Measurements from ENCODE around the gene PKMYT1. TPM values are rescaled to one million over a fixed set of nuclear protein-coding genes. Genes with fewer than 3 reads are reported as not detected.

The PKMYT1 gene
- total and polyA plus RNA-seq, 7 donors: 0.27 to 3.7 (median 0.84) TPM

- DNase-seq: peak; percentile 90 to 96
- 9 to 10% (median 9%) methylated on average over 21 to 25 of the region's 25 CpGs for WGBS, 3 donors
- TF ChIP-seq CTCF (IDR thresholded peaks at IDR 0.05): peak; percentile 33
- Histone ChIP-seq H3K4me3 (peak overlapping the region; percentile 94), H3K27me3 (ENCODE audit: insufficient read depth in 3 of 3, low read length in 2 of 3) (peaks cover 0 to 18% (median 1%) of the 10 kb centered on the region in 3 donors), H3K36me3 (ENCODE audit: insufficient read depth in 1 of 2, low read depth in 1 of 2) (peaks cover 0 to 15% of the 10 kb centered on the region in 2 donors), H3K27ac (peak overlapping the region; percentile 100), H3K4me1 (peaks cover 31% of the 10 kb centered on the region), H3K9me3 (no peaks in the 10 kb centered on the region)
- ATAC-seq: peak; percentile 55 to 65 (median 60)
- intact Hi-C loops (cut with DNase I): no loop called here
Observed at GRCh38 chr16:3021449-3022207, 41.4 kb upstream of the PKMYT1 start.

- Histone ChIP-seq H3K4me3 (peak overlapping the region; percentile 94), H3K27me3 (ENCODE audit: insufficient read depth in 3 of 3, low read length in 2 of 3) (peaks cover 0 to 18% (median 1%) of the 10 kb centered on the region in 3 donors), H3K4me1 (peaks cover 31% of the 10 kb centered on the region), H3K27ac (peak overlapping the region; percentile 100), H3K9me3 (no peaks in the 10 kb centered on the region), H3K36me3 (ENCODE audit: insufficient read depth in 1 of 2, low read depth in 1 of 2) (peaks cover 0 to 7% of the 10 kb centered on the region in 2 donors)
- peak; percentile 61 to 66 (median 64) for ATAC-seq
- intact Hi-C loops (cut with DNase I): no loop called here
- 1% methylated on average over 44 to 57 of the region's 57 CpGs for whole genome bisulfite sequencing, 3 donors
- DNase-seq: peak; percentile 91 to 96
- no peak for TF ChIP-seq CTCF (IDR thresholded peaks at IDR 0.05)
Observed at GRCh38 chr16:3020604-3021448, 40.6 kb upstream of the PKMYT1 start.

- DNase-seq (peak; percentile 85 to 88), ATAC-seq (peak; percentile 20 to 32 (median 30))
- H3K4me1 ChIP-seq: peaks cover 29% of the 10 kb centered on the region
- intact Hi-C loops (cut with DNase I): no loop called here
- peaks cover 0 to 20% (median 2%) of the 10 kb centered on the region in 3 donors for H3K27me3 ChIP-seq (ENCODE audit: insufficient read depth in 3 of 3, low read length in 2 of 3)
- H3K4me3 ChIP-seq: peak within 1 kb of the TSS; percentile 94
- H3K36me3 ChIP-seq (ENCODE audit: insufficient read depth in 1 of 2, low read depth in 1 of 2): peaks cover 0 to 1% of the 10 kb centered on the region in 2 donors
- no peaks in the 10 kb centered on the region for H3K9me3 ChIP-seq
- H3K27ac ChIP-seq: peak within 1 kb of the TSS; percentile 100
- no peak for TF ChIP-seq CTCF (IDR thresholded peaks at IDR 0.05)
- 0 to 2% (median 0%) methylated on average over 35 to 49 of the region's 49 CpGs for WGBS, 3 donors
Observed at GRCh38 chr16:3020247-3020603, 40.0 kb upstream of the PKMYT1 start, which contains the start of gene TNFRSF12A. Gene TNFRSF12A (plus strand): TSS chr16:3020368. CDS start chr16:3020398, 30 bp downstream.

GRCh38 chr16:3019594-3020246, 39.5 kb upstream of the PKMYT1 start:
- WGBS, 3 donors: 28 to 29% (median 29%) methylated on average over 40 of the region's 40 CpGs
- H3K4me1 ChIP-seq: peaks cover 24% of the 10 kb centered on the region
- H3K36me3 ChIP-seq (ENCODE audit: insufficient read depth in 1 of 2, low read depth in 1 of 2): no peaks in the 10 kb centered on the region
- H3K4me3 ChIP-seq: peak overlapping the region; percentile 94
- peak overlapping the region; percentile 100 for H3K27ac ChIP-seq
- H3K27me3 ChIP-seq (ENCODE audit: insufficient read depth in 3 of 3, low read length in 2 of 3): peaks cover 0 to 20% (median 3%) of the 10 kb centered on the region in 3 donors
- DNase-seq (no peak), ATAC-seq (no peak)
- TF ChIP-seq CTCF (IDR thresholded peaks at IDR 0.05): no peak
- intact Hi-C loops (cut with DNase I): no loop called here
- H3K9me3 ChIP-seq: no peaks in the 10 kb centered on the region
